NCI-H2029 treated with DMSO at 0.1 percent for 48 hours (cell line): ENCODE measurements around the gene SLC17A9.
"Not testable (repeated sequence)": the region's sequence is repeated elsewhere in the genome, so short reads cannot be mapped to it uniquely, and the experiment has no call there.

Experiments used
- DNase-seq: peaks from one replicate; lab custom pipeline; 2025; lab: John Stamatoyannopoulos, UW

SLC17A9 gene

DNA sequence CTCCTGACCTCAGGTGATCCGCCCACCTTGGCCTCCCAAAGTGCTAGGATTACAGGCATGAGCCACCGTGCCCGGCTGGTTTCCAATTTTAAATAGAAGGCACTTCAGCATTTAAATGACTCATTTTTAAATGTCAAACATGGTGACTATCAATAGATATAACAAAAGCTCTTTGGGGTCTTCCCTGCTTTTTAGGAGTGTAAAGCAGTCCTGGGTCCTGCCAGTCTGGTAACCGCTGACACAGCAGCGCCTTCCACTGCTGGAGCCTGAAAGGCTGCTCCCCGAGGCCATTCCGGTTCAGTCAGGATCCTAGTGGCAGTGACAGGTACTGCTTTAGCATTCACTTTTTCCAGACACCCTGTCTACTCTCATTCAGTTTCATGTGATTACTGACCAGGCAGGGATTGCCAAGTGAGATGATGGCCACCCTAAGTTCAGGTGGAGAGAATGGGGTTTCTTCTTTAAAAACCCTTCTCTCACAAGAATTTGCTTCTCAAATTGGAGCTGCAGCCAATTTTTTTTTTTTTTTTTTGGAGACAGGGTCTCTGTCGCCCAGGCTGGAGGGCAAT, 31.3 kb upstream of the SLC17A9 start:
- no peak for DNase-seq

DNA sequence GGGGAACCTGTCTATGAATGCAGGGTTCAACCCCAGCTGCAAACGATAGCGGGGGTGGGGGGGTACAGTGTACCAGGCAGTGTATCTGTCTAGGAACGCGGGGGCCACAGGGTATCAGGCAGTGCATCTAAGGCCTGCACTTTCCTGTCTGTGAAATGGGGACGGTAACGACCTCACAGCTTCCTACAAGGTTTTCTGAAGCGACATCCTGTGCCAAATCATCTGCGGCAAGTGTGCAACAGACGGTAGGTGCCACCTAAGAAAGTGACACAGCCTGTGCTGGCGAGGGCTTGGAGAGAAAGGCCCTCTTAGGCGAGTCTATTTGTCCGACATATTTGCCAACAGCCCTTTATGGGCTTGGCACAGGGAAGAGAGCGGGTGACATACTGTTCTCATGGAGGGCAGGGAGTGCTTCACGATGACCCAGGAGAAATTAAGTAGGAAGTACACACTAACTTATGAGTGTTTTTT, 30.0 kb upstream of the SLC17A9 start:
- peak; percentile 64 for DNase-seq

- not testable (repeated sequence) for DNase-seq
Observed at GRCh38 chr20:62923059-62923668, 29.3 kb upstream of the SLC17A9 start.

GRCh38 chr20:62923669-62924441, 28.7 kb upstream of the SLC17A9 start:
- no peak for DNase-seq

- peak; percentile 60 for DNase-seq
Observed at GRCh38 chr20:62924442-62925075, 27.9 kb upstream of the SLC17A9 start.

GRCh38 chr20:62925076-62925419, 27.5 kb upstream of the SLC17A9 start:
- no peak for DNase-seq

GRCh38 chr20:62925420-62926228, 26.9 kb upstream of the SLC17A9 start:
- DNase-seq, result peak; percentile 28

DNA sequence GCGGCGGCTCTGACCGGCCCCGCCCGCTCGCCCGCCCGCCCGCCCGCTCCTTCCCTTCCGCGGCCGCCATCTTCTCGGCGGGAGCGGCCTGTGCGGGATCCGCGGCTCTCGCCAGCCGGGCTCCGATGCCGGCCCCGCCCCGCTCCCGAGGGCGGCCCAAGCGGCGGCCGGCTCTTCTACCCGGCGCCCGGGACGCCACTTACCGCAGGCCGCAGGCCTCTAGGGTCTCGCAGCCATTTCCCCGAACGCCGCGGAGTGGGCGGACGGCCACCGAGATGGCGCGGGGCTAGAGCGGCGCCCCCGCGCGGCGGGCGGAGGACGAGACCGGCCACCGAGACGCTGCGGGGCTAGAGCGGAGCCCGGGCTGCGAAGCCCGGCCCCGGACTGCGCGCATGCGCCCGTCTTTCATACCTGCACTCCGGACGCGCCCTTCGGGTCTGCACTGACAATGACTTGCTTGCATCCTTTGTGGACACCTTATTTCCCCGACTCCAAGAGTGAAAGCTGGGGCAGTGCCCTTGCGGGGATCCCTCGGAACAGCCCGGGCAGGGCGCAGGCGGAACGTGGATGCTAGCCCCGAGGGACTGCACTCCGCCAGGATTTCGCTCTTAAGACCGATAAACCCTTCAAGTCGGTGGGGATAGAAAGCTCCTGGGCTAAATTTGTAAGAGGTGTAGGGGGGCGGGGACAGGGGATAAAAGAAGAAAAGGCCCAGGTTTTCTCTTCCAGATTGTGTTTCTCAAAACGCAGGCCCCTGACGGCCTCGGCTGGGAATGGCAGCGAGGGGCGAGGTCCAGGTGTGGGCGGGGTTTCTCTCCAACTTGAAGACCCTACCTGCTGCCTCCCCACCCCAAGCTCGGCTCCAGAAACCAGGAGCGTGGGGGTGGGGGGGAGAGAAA, 26.0 kb upstream of the SLC17A9 start, which contains the start of gene DIDO1:
TSS of gene DIDO1 (minus strand) at position 277 of the 899 bp plus-strand sequence.
- DNase-seq, result peak; percentile 51

- DNase-seq, result no peak
Observed at GRCh38 chr20:62927128-62927705, 25.3 kb upstream of the SLC17A9 start.

GRCh38 chr20:62928246-62928939, 24.1 kb upstream of the SLC17A9 start:
- no peak for DNase-seq

GRCh38 chr20:62929051-62929538, 23.4 kb upstream of the SLC17A9 start:
- DNase-seq, result no peak

- no peak for DNase-seq
Observed at GRCh38 chr20:62931464-62931863, 21.0 kb upstream of the SLC17A9 start.

DNA sequence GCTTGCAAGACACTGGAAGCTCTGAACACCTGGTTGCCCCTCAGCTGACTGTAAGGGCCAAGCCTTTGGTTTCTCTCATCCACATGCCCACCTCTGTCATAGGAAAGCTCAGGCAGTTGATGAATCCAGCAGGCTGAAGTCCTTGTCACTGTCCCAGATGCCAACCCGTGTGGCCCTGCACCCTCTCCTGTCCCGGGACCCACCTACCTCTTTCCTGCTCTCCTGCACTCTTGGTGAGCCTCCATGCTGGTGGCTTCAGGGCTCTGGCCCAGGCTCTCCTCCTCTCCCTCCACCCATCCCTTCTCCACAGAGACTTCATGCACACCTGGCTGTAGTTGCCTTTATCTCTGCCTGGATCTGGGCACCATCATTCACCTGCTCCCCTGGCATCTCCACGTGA, 18.5 kb upstream of the SLC17A9 start:
- no peak for DNase-seq

- DNase-seq, result no peak
Observed at GRCh38 chr20:62935204-62935967, 17.1 kb upstream of the SLC17A9 start.

DNA sequence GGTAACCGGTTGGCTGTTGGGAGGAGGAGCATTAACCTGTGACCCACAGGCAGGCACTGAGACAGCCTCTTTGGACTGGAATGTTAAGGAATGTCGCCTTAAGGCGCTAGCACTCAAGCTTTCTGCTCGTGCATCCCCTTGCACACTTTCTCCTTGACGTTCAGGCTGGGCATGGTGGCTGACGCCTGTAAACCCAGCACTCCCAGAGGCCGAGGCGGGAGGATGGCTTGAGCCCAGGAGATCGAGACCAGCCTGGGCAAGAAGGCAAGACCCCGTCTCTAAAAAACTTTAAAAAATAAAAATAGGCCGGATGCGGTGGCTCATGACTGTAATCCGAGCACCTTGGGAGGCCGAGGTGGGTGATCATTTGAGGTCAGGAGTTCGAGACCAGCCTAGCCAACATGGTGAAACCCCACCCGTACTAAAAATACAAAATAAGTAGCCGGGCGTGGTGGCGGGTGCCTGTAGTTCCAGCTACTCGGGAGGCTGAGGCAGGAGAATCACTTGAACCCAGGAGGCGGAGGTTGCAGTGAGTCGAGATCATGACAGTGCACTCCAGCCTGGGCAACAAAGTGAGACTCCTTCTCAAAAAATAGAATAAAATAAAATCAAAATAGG, 16.4 kb upstream of the SLC17A9 start:
- DNase-seq, result no peak

DNA sequence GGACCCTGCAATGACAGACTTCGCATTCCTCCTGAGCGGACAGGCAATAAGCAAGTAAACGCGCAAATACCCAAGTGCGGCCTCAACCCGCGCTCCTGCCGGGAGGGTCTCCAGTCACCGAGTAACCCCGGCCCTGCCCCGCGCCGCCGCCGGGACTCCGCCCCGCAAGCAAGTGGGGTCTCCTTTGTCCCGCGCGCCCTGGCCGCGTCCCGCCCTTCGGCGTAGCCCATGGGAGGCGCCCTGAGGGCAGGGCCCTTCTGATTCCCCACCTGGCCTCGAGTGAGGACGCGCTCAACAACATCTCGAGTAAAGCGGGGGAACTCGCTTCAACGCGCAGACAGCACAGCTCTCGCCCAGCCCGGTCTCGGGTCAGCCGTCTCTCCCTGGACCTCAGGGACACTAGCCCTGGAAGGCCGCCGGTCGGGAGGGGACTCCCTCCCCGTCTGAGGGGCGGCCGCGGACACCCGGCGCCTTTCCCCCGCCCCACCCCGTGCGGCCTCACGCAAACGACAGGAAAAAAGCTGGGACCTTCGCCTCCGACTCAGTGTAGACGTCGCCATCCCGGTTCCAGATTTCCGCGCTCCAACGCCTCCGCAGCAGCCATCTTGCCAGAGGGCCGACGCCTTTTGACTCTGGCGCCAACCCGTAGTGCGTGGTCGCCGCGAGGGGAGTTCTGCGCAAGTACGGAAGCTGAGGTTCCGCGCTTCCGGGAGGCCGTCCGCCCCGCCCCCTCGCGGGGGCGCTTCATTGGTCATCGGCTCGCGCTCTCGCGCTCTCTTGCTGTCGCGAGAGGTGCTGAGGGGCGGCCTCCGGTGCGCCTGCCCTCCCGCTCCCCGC, 15.0 kb upstream of the SLC17A9 start:
- DNase-seq, result peak; percentile 68

DNA sequence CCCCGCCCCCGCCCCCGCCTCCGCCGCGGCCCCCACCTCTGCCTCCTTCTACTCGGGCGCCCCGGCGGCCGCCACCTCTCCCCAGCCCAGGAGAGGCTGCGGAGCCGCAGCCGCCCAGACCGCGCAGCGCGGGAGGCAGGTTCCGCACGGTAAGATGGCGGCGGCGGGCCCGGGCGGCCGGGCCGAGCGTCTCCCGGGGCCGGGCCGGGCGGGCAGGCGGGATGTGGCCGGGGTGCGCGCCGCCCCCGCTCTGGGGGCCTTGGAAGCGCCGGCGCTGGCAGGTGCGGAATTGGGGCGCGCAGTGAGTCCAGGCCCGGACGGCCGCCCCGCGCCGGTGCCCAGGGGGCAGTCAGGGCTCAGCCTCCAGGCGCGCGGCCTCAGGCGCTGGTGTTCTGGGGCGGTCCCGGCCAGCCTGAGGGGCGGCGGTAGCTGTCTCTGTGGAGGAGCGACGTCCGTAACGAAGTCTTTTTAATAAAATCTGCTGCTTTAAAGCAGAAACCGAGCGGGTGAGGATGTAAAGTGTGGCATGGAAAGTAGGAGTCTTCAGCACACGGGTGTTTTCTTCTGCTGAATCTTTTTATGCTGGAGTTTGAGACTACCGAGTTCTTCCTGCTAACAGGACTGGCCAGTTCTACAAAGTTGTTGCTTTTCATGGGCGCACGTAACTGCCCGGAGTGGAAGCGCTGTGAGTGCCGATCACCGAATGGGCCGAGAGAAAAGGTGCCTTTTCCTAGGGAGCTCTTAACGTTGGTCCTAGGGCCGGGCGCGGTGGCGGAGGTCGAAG, 14.2 kb upstream of the SLC17A9 start, which contains the start of gene GID8:
TSS of gene GID8 (plus strand) at position 43 of the 784 bp plus-strand sequence. CDS start 3,356 bp downstream, outside the sequence.
- DNase-seq, result no peak
